A549 (cell line): Measurements from ENCODE around the gene A2ML1.
"Not testable (repeated sequence)": the region's sequence is repeated elsewhere in the genome, so short reads cannot be mapped to it uniquely, and the experiment has no call there.

Source experiments
- CBX2 ChIP-seq: fragments of 200-600 bp; sonication (generic); IDR thresholded peaks from 2 replicates; pipeline ENCODE4 v1.6.1; 2016; ENCODE audit warnings: low read depth, mild to moderate bottlenecking, borderline replicate concordance
- CHD4 ChIP-seq: fragments of 200-600 bp; sonication (generic); IDR thresholded peaks from 2 replicates; pipeline ENCODE4 v1.6.1; 2016; ENCODE audit warnings: antibody characterized with exemption, mild to moderate bottlenecking, borderline replicate concordance
- EP300 ChIP-seq, 2 experiments: fragments of >200 bp; sonication (Bioruptor Twin); formaldehyde crosslinking; IDR thresholded peaks; 2 replicates in 1 of 2; 3 replicates in 1 of 2; pipeline ENCODE4 v1.6.1; 2016 to 2017
- JUN ChIP-seq, 2 experiments: fragments of >200 bp; sonication (Bioruptor Twin); formaldehyde crosslinking; IDR thresholded peaks; 2 replicates in 1 of 2; 3 replicates in 1 of 2; pipeline ENCODE4 v1.6.1; 2016 to 2017
- JUNB ChIP-seq: fragments of >200 bp; sonication (Bioruptor Twin); formaldehyde crosslinking; IDR thresholded peaks from 2 replicates; pipeline ENCODE4 v1.6.1; 2016
- POLR2A ChIP-seq: IDR thresholded peaks from 2 replicates; pipeline ENCODE4 v1.6.1; 2012; ENCODE audit warnings: mild to moderate bottlenecking, low read length
- RAD21 ChIP-seq, 2 experiments: fragments of >200 bp in 1 of 2; sonication (Bioruptor Twin) in 1 of 2; formaldehyde crosslinking in 1 of 2; IDR thresholded peaks in 1 of 2; conservative IDR thresholded peaks in 1 of 2; 2 replicates in 1 of 2; 3 replicates in 1 of 2; pipeline ENCODE4 v1.6.1; 2012 to 2018; ENCODE audit warnings: inconsistent platforms in 1 of 2
- RCOR1 ChIP-seq: fragments of 150-350 bp; IDR thresholded peaks from 2 replicates; pipeline ENCODE4 v1.6.1; 2014; ENCODE audit warnings: antibody characterized with exemption, low read length, low read depth
- ZFP36 ChIP-seq: fragments of 450-650 bp; IDR thresholded peaks from 2 replicates; pipeline ENCODE4 v1.6.1; 2014; ENCODE audit warnings: borderline replicate concordance; ENCODE audit not compliant: partially characterized antibody
- TF ChIP-seq, protein P1 (sequence below): fragments of >200 bp; sonication (Bioruptor Twin); formaldehyde crosslinking; IDR thresholded peaks from 3 replicates; pipeline ENCODE4 v1.5.1; 2016
- TF ChIP-seq, protein P2 (sequence below): IDR thresholded peaks from 2 replicates; pipeline ENCODE4 v1.6.1; 2012
- TF ChIP-seq, protein P3 (sequence below): fragments of >200 bp; sonication (Bioruptor Twin); formaldehyde crosslinking; IDR thresholded peaks from 2 replicates; pipeline ENCODE4 v1.6.1; 2016

DNA sequence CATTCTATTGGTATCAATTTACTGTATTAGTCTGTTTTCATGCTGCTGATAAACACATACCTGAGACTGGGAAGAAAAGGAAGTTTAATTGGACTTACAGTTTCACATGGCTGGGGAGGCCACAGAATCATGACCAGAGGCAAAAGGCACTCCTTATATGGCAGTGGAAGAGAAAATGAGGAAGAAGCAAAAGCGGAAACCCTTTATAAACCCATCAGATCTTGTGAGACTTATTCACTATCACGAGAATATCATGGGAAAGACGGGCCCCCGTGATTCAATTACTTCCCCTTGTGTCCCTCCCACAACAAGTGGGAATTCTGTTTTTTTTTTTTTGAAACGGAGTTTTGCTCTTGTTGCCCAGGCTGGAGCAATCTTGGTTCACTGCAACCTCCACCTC is 80.3 kb downstream of the A2ML1 start:
- not testable (repeated sequence) for TF ChIP-seq POLR2A; JUNB; RCOR1; EP300 (IDR thresholded peaks at IDR 0.05); CBX2; RAD21 (conservative IDR thresholded peaks at IDR 0.05 in 1 of 2, IDR thresholded peaks at IDR 0.05 in 1 of 2); CHD4; JUN (IDR thresholded peaks at IDR 0.05); ZFP36
- TF ChIP-seq, protein P1, sequence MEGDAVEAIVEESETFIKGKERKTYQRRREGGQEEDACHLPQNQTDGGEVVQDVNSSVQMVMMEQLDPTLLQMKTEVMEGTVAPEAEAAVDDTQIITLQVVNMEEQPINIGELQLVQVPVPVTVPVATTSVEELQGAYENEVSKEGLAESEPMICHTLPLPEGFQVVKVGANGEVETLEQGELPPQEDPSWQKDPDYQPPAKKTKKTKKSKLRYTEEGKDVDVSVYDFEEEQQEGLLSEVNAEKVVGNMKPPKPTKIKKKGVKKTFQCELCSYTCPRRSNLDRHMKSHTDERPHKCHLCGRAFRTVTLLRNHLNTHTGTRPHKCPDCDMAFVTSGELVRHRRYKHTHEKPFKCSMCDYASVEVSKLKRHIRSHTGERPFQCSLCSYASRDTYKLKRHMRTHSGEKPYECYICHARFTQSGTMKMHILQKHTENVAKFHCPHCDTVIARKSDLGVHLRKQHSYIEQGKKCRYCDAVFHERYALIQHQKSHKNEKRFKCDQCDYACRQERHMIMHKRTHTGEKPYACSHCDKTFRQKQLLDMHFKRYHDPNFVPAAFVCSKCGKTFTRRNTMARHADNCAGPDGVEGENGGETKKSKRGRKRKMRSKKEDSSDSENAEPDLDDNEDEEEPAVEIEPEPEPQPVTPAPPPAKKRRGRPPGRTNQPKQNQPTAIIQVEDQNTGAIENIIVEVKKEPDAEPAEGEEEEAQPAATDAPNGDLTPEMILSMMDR, result not testable (repeated sequence)
- TF ChIP-seq, protein P2, sequence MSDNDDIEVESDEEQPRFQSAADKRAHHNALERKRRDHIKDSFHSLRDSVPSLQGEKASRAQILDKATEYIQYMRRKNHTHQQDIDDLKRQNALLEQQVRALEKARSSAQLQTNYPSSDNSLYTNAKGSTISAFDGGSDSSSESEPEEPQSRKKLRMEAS, result not testable (repeated sequence)
- TF ChIP-seq, protein P3, sequence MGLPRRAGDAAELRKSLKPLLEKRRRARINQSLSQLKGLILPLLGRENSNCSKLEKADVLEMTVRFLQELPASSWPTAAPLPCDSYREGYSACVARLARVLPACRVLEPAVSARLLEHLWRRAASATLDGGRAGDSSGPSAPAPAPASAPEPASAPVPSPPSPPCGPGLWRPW, result not testable (repeated sequence)
